Peyer's patch (tissue), 4 donors: Measurements from ENCODE around the gene HNF4A. TPM values are rescaled to one million over a fixed set of nuclear protein-coding genes. Genes with fewer than 3 reads are reported as not detected.
A peak's percentile ranks its signal among the peaks of the same experiment; 100 is the strongest.

ENCODE experiments used
- DNase-seq, 3 donors: peaks; one replicate each; pipeline ENCODE4 v3.0.0-alpha.2; 2017 to 2019
- H3K27ac ChIP-seq, 4 donors: fragments of 200-600 bp; sonication (generic); one replicate each; pipeline ENCODE4 v1.5.1; 2016 to 2019
- H3K27me3 ChIP-seq, 2 donors: fragments of 200-600 bp; sonication (generic); one replicate each; pipeline ENCODE4 v1.5.1; 2019
- H3K36me3 ChIP-seq, 3 donors: fragments of 200-600 bp; sonication (generic); one replicate each; pipeline ENCODE4 v1.5.1; 2016 to 2019
- H3K4me1 ChIP-seq, 4 donors: fragments of 200-600 bp; sonication (generic); one replicate each; pipeline ENCODE4 v1.5.1; 2016 to 2019
- H3K4me3 ChIP-seq, 4 donors: fragments of 200-600 bp; sonication (generic); 1 replicate in 3 of 4; 2 replicates in 1 of 4; pipeline ENCODE4 v1.5.1; 2016 to 2019; ENCODE audit warnings: mild to moderate bottlenecking in 1 of 4
- H3K9me3 ChIP-seq, 4 donors: fragments of 200-600 bp; sonication (generic); one replicate each; pipeline ENCODE4 v1.5.1; 2016 to 2019; ENCODE audit warnings: mild to moderate bottlenecking in 1 of 4
- CTCF ChIP-seq, 6 experiments: fragments of 450-650 bp in 4 of 6; fragments of 200-600 bp in 2 of 6; sonication (generic) in 1 of 6; IDR thresholded peaks; one replicate each; pipeline ENCODE4 v1.5.1; 2017 to 2019; ENCODE audit warnings: antibody characterized with exemption in 6 of 6, mild to moderate bottlenecking in 3 of 6, moderate library complexity in 1 of 6
- POLR2A ChIP-seq, 2 donors: fragments of 450-650 bp; IDR thresholded peaks; one replicate each; pipeline ENCODE4 v1.5.1; 2017; ENCODE audit warnings: antibody characterized with exemption in 2 of 2, mild to moderate bottlenecking in 2 of 2, moderate library complexity in 2 of 2
- total RNA-seq, 4 donors: library from RNA; depleted of rRNA; stranded (reverse); fragments of >200 nt; gene quantifications; one replicate each; pipeline ENCODE4 v1.1.0, GENCODE V29; 2016

Gene HNF4A
- total RNA-seq, 4 donors from 2014 or later, result 76.7 to 346 (median 308) TPM

- Histone ChIP-seq H3K4me3 (peak overlapping the region in 1 of 4 donors; percentile 41), H3K9me3 (no peaks in the 10 kb centered on the region), H3K27me3 (no peaks in the 10 kb centered on the region), H3K36me3 (no peaks in the 10 kb centered on the region), H3K4me1 (peaks cover 0 to 8% (median 2%) of the 10 kb centered on the region in 4 donors), H3K27ac (peak overlapping the region in 2 of 4 donors; percentile 83 to 95)
- TF ChIP-seq CTCF (IDR thresholded peaks at IDR 0.05), result no peak
- TF ChIP-seq POLR2A (IDR thresholded peaks at IDR 0.05), result no peak
- no peak for DNase-seq
Observed at GRCh38 chr20:44449864-44450263, 94.4 kb downstream of the HNF4A start.

- Histone ChIP-seq H3K36me3 (no peaks in the 10 kb centered on the region), H3K27ac (peak overlapping the region in 1 of 4 donors; percentile 95), H3K27me3 (no peaks in the 10 kb centered on the region), H3K4me1 (peaks cover 0 to 4% (median 2%) of the 10 kb centered on the region in 4 donors), H3K9me3 (no peaks in the 10 kb centered on the region), H3K4me3 (no peak overlapping the region)
- DNase-seq, result no peak
- TF ChIP-seq CTCF (IDR thresholded peaks at IDR 0.05), result no peak
- no peak for TF ChIP-seq POLR2A (IDR thresholded peaks at IDR 0.05)
Observed at GRCh38 chr20:44450281-44450889, 94.9 kb downstream of the HNF4A start.

GRCh38 chr20:44450903-44451450 lies 95.5 kb downstream of the HNF4A start:
- Histone ChIP-seq H3K4me1 (peaks cover 0 to 3% (median 0%) of the 10 kb centered on the region in 4 donors), H3K4me3 (no peak overlapping the region), H3K27ac (peak overlapping the region in 1 of 4 donors; percentile 95), H3K36me3 (no peaks in the 10 kb centered on the region), H3K27me3 (no peaks in the 10 kb centered on the region), H3K9me3 (no peaks in the 10 kb centered on the region)
- no peak for DNase-seq
- TF ChIP-seq CTCF (IDR thresholded peaks at IDR 0.05), result no peak
- TF ChIP-seq POLR2A (IDR thresholded peaks at IDR 0.05), result no peak

GRCh38 chr20:44454306-44454963 lies 98.9 kb downstream of the HNF4A start:
- Histone ChIP-seq H3K4me1 (peaks cover 0 to 14% (median 0%) of the 10 kb centered on the region in 4 donors), H3K4me3 (no peak overlapping the region), H3K27me3 (no peaks in the 10 kb centered on the region), H3K9me3 (no peaks in the 10 kb centered on the region), H3K27ac (no peak overlapping the region), H3K36me3 (no peaks in the 10 kb centered on the region)
- no peak for TF ChIP-seq POLR2A (IDR thresholded peaks at IDR 0.05)
- TF ChIP-seq CTCF (IDR thresholded peaks at IDR 0.05), result no peak
- no peak for DNase-seq

- H3K4me1 ChIP-seq, result peaks cover 0 to 14% (median 0%) of the 10 kb centered on the region in 4 donors
- TF ChIP-seq CTCF (IDR thresholded peaks at IDR 0.05), result no peak
- no peak for TF ChIP-seq POLR2A (IDR thresholded peaks at IDR 0.05)
- no peak overlapping the region for H3K4me3 ChIP-seq
- H3K9me3 ChIP-seq, result no peaks in the 10 kb centered on the region
- H3K36me3 ChIP-seq, result no peaks in the 10 kb centered on the region
- H3K27me3 ChIP-seq, result no peaks in the 10 kb centered on the region
- no peak for DNase-seq
- H3K27ac ChIP-seq, result no peak overlapping the region
Observed at GRCh38 chr20:44455126-44455525, 99.6 kb downstream of the HNF4A start.
